HG02798 (cell line): ENCODE results near the gene PILRA.
"Not testable (repeated sequence)": the region's sequence is repeated elsewhere in the genome, so short reads cannot be mapped to it uniquely, and the experiment has no call there.

Experiments used
- ATAC-seq: cut with Tn5 transposase; IDR thresholded peaks from one replicate; pipeline ENCODE4 v1.9.1; 2021; ENCODE audit warnings: mild to moderate bottlenecking; ENCODE audit not compliant: unreplicated experiment, poor library complexity

Gene PILRA

GRCh38 chr7:100357131-100357561 is 16.1 kb upstream of the PILRA start:
- ATAC-seq: no peak

- ATAC-seq: no peak
Observed at GRCh38 chr7:100358027-100358856, 15.0 kb upstream of the PILRA start, which contains the start of gene PILRB. Gene PILRB, plus strand, starts transcription at chr7:100358117. Its CDS starts 186 bp downstream, at chr7:100358303.

GRCh38 chr7:100358857-100359212 is 14.5 kb upstream of the PILRA start:
- no peak for ATAC-seq

- ATAC-seq: no peak
Observed at GRCh38 chr7:100360135-100360854, 13.0 kb upstream of the PILRA start.

- no peak for ATAC-seq
Observed at GRCh38 chr7:100363098-100363497, 10.2 kb upstream of the PILRA start.

- ATAC-seq: not testable (repeated sequence)
Observed at GRCh38 chr7:100363797-100364196, 9.5 kb upstream of the PILRA start.

- no peak for ATAC-seq
Observed at GRCh38 chr7:100364480-100364879, 8.8 kb upstream of the PILRA start.

GRCh38 chr7:100365998-100366367 is 7.3 kb upstream of the PILRA start:
- ATAC-seq: peak; percentile 5

- ATAC-seq: peak; percentile 23
Observed at GRCh38 chr7:100366411-100367250, 6.7 kb upstream of the PILRA start.

- ATAC-seq: no peak
Observed at GRCh38 chr7:100367251-100367620, 6.1 kb upstream of the PILRA start.

GRCh38 chr7:100367676-100368613 is 5.3 kb upstream of the PILRA start:
- ATAC-seq: no peak

- ATAC-seq: peak; percentile 57
Observed at GRCh38 chr7:100369105-100369504, 4.2 kb upstream of the PILRA start.

- no peak for ATAC-seq
Observed at GRCh38 chr7:100370303-100370702, 3.0 kb upstream of the PILRA start.

GRCh38 chr7:100370746-100371145 is 2.5 kb upstream of the PILRA start:
- no peak for ATAC-seq

- no peak for ATAC-seq
Observed at GRCh38 chr7:100371561-100372171, 1.6 kb upstream of the PILRA start.

- no peak for ATAC-seq
Observed at GRCh38 chr7:100372256-100372655, 1.0 kb upstream of the PILRA start.

- ATAC-seq: no peak
Observed at GRCh38 chr7:100372694-100373093, 593 bp upstream of the PILRA start.

- not testable (repeated sequence) for ATAC-seq
Observed at GRCh38 chr7:100373870-100374598, 747 bp downstream of the PILRA start.

- no peak for ATAC-seq
Observed at GRCh38 chr7:100374601-100375000, 1.3 kb downstream of the PILRA start.
